Breast epithelium (tissue), 4 donors: ENCODE measurements around the gene SLC26A2. TPM values are rescaled to one million over a fixed set of nuclear protein-coding genes. Genes with fewer than 3 reads are reported as not detected.

Source experiments
- DNase-seq, 2 donors: peaks; one replicate each; pipeline ENCODE4 v3.0.0-alpha.2; 2019; ENCODE audit warnings: low spot score in 2 of 2
- H3K27ac ChIP-seq, 2 donors: fragments of 200-600 bp; sonication (generic) in 1 of 2; one replicate each; pipeline ENCODE4 v1.5.1; 2016 to 2019; ENCODE audit warnings: mild to moderate bottlenecking in 1 of 2
- H3K27me3 ChIP-seq, 2 donors: fragments of 200-600 bp; sonication (generic) in 1 of 2; one replicate each; pipeline versions ENCODE4 v1.5.1 to v1.6.0; 2017 to 2019; ENCODE audit warnings: control low read depth in 1 of 2, mild to moderate bottlenecking in 1 of 2
- H3K36me3 ChIP-seq: fragments of 200-600 bp; one replicate; pipeline ENCODE4 v1.5.1; 2019
- H3K4me1 ChIP-seq, 2 donors: fragments of 200-600 bp; sonication (generic); one replicate each; pipeline ENCODE4 v1.5.1; 2016 to 2019; ENCODE audit warnings: control low read depth in 1 of 2
- H3K4me3 ChIP-seq, 3 donors: fragments of 200-600 bp; sonication (generic); 1 replicate in 2 of 3; 2 replicates in 1 of 3; pipeline ENCODE4 v1.5.1; 2016 to 2019; ENCODE audit warnings: mild to moderate bottlenecking in 3 of 3, moderate library complexity in 2 of 3
- H3K9me3 ChIP-seq, 2 donors: fragments of 200-600 bp; sonication (generic) in 1 of 2; one replicate each; pipeline ENCODE4 v1.5.1; 2016 to 2019; ENCODE audit warnings: control low read depth in 1 of 2
- POLR2A ChIP-seq: fragments of 450-650 bp; IDR thresholded peaks from one replicate; pipeline ENCODE4 v1.6.1; 2016; ENCODE audit warnings: antibody characterized with exemption, mild to moderate bottlenecking, moderate library complexity
- POLR2AphosphoS5 ChIP-seq, 3 donors: sonication (generic); formaldehyde crosslinking; IDR thresholded peaks; one replicate each; pipeline ENCODE4 v1.6.1; 2017; ENCODE audit warnings: antibody characterized with exemption in 3 of 3
- intact Hi-C: fragments of 100-400 bp; cut with DNase I; formaldehyde crosslinking; loops from one replicate; pipeline ENCODE4 v1.15.1; 2023; ENCODE audit warnings: low total_unique reads
- total RNA-seq, 3 donors: library from RNA; depleted of rRNA; stranded (reverse); fragments of >200 nt; gene quantifications; one replicate each; pipeline ENCODE4 v1.1.0, GENCODE V29; 2016
- TF ChIP-seq, protein P1 (sequence below), 3 donors: fragments of 450-650 bp; IDR thresholded peaks; one replicate each; pipeline ENCODE4 v1.5.1; 2016 to 2017; ENCODE audit warnings: antibody characterized with exemption in 3 of 3, mild to moderate bottlenecking in 3 of 3, moderate library complexity in 3 of 3

SLC26A2 gene
- total RNA-seq, 3 donors from 2014 or later: 10.6 to 103 (median 30.2) TPM

DNA sequence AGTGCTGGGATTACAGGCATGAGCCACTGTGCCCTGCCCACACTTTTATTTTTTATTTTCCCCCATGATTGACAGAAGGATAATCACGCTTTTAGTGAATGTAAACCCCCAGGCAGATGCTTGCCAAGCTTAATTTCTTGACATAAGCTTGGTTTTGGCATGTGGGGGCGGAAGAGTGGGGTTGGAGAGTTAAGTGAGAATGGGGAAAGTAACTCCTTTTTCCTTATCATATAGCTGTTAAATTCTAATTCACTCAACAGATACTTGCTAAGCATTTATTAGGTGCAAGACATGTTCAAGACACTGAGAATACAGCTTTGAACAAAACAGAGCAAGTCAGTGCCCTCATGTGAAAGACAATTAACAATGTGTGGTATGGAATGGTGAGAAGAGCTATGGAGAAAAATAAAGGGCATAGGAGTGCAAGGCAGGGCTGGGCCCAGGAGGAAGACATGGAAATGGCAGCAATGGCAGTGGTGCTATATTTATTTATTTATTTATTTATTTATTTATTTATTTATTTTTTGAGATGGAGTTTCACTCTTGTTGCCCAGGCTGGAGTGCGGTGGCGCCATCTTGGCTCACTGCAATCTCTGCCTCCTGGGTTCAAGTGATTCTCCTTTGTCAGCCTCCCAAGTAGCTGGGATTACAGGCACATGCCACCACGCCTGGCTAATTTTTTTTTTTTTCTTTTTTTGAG lies 2.2 kb downstream of the SLC26A2 start:
- no peak overlapping the region for H3K27ac ChIP-seq
- H3K36me3 ChIP-seq: no peaks in the 10 kb centered on the region
- H3K27me3 ChIP-seq: no peaks in the 10 kb centered on the region
- no peak for DNase-seq
- TF ChIP-seq POLR2AphosphoS5 (IDR thresholded peaks at IDR 0.05) (no peak), POLR2A (no peak)
- TF ChIP-seq, protein P1, sequence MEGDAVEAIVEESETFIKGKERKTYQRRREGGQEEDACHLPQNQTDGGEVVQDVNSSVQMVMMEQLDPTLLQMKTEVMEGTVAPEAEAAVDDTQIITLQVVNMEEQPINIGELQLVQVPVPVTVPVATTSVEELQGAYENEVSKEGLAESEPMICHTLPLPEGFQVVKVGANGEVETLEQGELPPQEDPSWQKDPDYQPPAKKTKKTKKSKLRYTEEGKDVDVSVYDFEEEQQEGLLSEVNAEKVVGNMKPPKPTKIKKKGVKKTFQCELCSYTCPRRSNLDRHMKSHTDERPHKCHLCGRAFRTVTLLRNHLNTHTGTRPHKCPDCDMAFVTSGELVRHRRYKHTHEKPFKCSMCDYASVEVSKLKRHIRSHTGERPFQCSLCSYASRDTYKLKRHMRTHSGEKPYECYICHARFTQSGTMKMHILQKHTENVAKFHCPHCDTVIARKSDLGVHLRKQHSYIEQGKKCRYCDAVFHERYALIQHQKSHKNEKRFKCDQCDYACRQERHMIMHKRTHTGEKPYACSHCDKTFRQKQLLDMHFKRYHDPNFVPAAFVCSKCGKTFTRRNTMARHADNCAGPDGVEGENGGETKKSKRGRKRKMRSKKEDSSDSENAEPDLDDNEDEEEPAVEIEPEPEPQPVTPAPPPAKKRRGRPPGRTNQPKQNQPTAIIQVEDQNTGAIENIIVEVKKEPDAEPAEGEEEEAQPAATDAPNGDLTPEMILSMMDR (IDR thresholded peaks at IDR 0.05): no peak
- H3K4me3 ChIP-seq: peak overlapping the region in 1 of 3 donors; percentile 86
- no peaks in the 10 kb centered on the region for H3K9me3 ChIP-seq
- intact Hi-C loops: no loop called here
- H3K4me1 ChIP-seq: peaks cover 0 to 6% of the 10 kb centered on the region in 2 donors

DNA sequence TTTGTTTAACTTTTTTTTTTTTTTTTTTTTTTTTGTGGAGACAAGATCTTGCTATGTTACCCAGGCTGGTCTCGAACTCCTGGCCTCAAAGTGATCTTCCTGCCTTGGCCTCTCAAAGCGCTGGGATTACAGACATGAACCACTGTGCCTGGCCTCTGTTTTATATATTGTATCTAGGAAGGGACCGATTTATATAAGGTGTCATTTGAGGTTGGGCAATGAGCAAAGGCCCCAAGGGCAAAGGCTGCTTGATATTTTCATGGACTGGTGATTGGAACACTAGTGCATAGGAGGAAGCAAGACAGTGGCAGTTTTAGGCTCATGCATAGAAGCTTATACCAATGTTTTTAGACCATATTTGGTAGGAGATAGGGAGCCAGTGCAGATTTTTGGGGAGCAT lies 3.2 kb downstream of the SLC26A2 start:
- intact Hi-C loops: no loop called here
- H3K36me3 ChIP-seq: no peaks in the 10 kb centered on the region
- no peak overlapping the region for H3K27ac ChIP-seq
- H3K9me3 ChIP-seq: no peaks in the 10 kb centered on the region
- H3K27me3 ChIP-seq: no peaks in the 10 kb centered on the region
- no peak for DNase-seq
- peaks cover 0 to 6% of the 10 kb centered on the region in 2 donors for H3K4me1 ChIP-seq
- no peak overlapping the region for H3K4me3 ChIP-seq
- TF ChIP-seq, protein P1 (IDR thresholded peaks at IDR 0.05): no peak
- TF ChIP-seq POLR2A (no peak), POLR2AphosphoS5 (IDR thresholded peaks at IDR 0.05) (no peak)

DNA sequence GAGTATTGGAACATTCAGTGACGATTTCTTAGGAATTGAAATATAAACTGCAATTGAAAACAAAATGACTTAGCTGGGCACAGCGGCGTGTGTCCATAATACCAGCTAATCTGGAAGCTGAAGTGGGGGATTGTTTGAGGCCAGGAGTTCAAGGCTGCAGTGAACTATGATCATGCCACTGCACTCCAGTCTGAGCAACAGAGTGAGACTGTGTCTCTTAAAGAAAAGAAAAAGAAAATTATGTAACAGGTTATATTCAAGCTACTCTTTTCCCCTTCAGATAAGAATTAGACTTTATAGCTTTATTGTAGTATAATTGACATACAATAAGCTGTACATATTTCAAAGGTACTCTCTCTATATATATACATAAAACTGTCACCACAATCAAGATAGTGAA lies 6.4 kb downstream of the SLC26A2 start:
- intact Hi-C loops: no loop called here
- Histone ChIP-seq H3K27me3 (no peaks in the 10 kb centered on the region), H3K36me3 (no peaks in the 10 kb centered on the region), H3K4me3 (no peak overlapping the region), H3K4me1 (no peaks in the 10 kb centered on the region), H3K27ac (no peak overlapping the region), H3K9me3 (no peaks in the 10 kb centered on the region)
- TF ChIP-seq POLR2AphosphoS5 (IDR thresholded peaks at IDR 0.05): no peak
- DNase-seq: no peak

DNA sequence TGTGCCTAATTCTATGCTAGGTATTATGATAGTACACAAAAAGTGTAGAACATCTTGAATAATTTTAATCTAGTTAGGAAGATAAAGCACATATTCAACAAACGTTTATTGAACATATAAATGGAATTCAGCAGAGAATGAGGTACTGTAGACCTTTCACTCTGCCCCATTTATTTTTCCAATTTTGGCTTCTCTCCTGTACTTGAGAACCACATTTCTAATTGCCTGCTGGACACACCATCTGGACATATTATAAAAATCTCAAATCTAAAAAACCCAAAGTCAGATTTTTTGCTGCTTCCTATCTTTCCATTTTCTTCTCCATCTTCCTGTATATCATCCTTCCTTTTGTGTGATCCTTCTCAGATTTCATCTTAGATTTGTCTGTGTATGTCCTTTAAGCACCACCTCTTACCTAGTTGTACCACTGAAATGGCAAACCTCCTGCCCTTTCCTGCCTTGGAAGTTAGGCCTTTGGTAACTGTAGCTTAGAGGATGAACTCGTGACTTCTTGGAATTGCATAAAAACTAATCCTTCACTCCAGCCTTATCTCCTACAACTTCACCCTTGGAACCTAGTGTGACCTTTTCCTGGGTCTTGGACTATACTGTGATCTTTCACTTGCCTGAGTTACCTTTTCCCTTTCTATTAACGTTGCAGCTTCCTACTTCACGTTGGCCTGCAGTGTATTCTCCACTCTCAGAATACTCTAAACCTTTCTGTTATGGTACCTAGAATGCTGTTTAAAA lies 8.8 kb downstream of the SLC26A2 start:
- no peak overlapping the region for H3K4me3 ChIP-seq
- no peak for DNase-seq
- H3K27ac ChIP-seq: no peak overlapping the region
- intact Hi-C loops: no loop called here
- no peaks in the 10 kb centered on the region for H3K4me1 ChIP-seq
- H3K36me3 ChIP-seq: no peaks in the 10 kb centered on the region
- H3K9me3 ChIP-seq: no peaks in the 10 kb centered on the region
- H3K27me3 ChIP-seq: no peaks in the 10 kb centered on the region
- TF ChIP-seq, protein P1 (IDR thresholded peaks at IDR 0.05): no peak
- no peak for TF ChIP-seq POLR2AphosphoS5 (IDR thresholded peaks at IDR 0.05)
- no peak for TF ChIP-seq POLR2A

DNA sequence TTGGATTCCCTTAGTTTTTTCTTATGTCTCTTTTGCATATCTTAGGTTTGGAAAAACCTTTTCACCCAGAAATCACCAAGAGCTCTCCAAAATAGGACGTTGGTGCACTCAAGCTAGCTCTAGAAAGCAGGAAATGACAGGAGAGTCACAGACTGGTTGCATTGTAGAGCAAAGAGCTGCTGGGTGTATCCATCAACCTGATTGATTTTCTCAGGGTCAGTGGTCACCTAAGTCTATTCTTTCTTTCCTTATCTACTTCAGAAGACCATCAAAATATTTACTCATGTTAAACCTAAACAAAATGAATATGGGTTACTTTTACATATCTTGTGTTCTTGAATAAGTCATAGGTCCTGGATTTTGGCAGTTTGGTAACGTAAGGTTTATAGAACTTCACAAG lies 14.9 kb downstream of the SLC26A2 start:
- Histone ChIP-seq H3K36me3 (peaks cover 3% of the 10 kb centered on the region), H3K9me3 (no peaks in the 10 kb centered on the region), H3K4me3 (no peak overlapping the region), H3K4me1 (no peaks in the 10 kb centered on the region), H3K27me3 (no peaks in the 10 kb centered on the region), H3K27ac (no peak overlapping the region)
- intact Hi-C loops: no loop called here
- TF ChIP-seq POLR2AphosphoS5 (IDR thresholded peaks at IDR 0.05) (no peak), POLR2A (no peak)
- TF ChIP-seq, protein P1 (IDR thresholded peaks at IDR 0.05): no peak
- DNase-seq: no peak
